ENCODE data around the gene ZKSCAN2. TPM values are rescaled to one million over a fixed set of nuclear protein-coding genes. Genes with fewer than 3 reads are reported as not detected.
A peak's percentile ranks its signal among the peaks of the same experiment; 100 is the strongest.

Gene ZKSCAN2
- total and polyA plus RNA-seq, 4 experiments from 2014 or later, result 1.2 to 4.1 (median 2.5) TPM

DNA sequence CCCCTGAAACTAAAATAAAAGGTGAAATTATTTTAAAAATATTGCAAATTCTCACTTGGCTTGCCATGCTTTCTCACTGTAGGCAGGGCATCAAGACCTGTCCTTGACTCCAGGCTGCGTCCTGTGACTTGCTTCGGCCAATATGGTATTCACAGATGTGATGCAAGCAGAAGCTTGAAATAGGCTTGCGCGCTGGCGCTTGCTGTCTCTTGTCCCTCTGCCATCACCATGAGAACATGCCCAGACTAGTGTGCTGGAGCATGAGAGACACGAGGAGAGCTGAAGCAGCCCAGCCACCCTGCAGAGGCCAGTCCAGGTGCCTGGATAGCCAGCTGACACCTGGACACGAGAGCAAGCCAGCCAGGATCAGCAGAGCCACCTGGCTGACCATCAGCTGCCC is 21.8 kb upstream of the ZKSCAN2 start:
- no peaks in the 10 kb centered on the region for H3K4me1 ChIP-seq (ENCODE audit: insufficient read depth, low read length)
- H3K27me3 Mint-ChIP-seq, result peaks cover 0 to 3% of the 10 kb centered on the region in 2 donors
- no peak overlapping the region for H3K4me3 ChIP-seq (ENCODE audit: low read length in 2 of 2)
- no peak overlapping the region for H3K27ac ChIP-seq (ENCODE audit: low read depth, low read length)
- H3K36me3 ChIP-seq (ENCODE audit: insufficient read depth, low read length), result no peaks in the 10 kb centered on the region
- no peak for DNase-seq
- H3K9me3 Mint-ChIP-seq, result peaks cover 0 to 17% (median 14%) of the 10 kb centered on the region in 8 donors
- no peaks in the 10 kb centered on the region for H3K36me3 Mint-ChIP-seq
- no peak overlapping the region for H3K27ac Mint-ChIP-seq
- H3K9me3 ChIP-seq (ENCODE audit: control insufficient read depth in 1 of 2, low read length in 2 of 2), result no peaks in the 10 kb centered on the region
- intact Hi-C loops (cut with micrococcal nuclease), result no loop called here
- no peaks in the 10 kb centered on the region for H3K27me3 ChIP-seq (ENCODE audit: insufficient read depth, low read length)
- H3K4me3 Mint-ChIP-seq, result no peak overlapping the region
- CTCF ChIA-PET (ENCODE audit: partially characterized antibody), result interaction anchor here (1.1 to 2.2 kb wide), 2 partner anchors 9 to 47 kb away, joined by 3 to 6 read pairs; no protein-coding TSS in a partner anchor
- POLR2A ChIA-PET (ENCODE audit: partially characterized antibody), result no interaction called here
- peaks cover 0 to 4% (median under 1%) of the 10 kb centered on the region in 4 donors for H3K4me1 Mint-ChIP-seq

GRCh38 chr16:25271421-25271820 is 13.8 kb upstream of the ZKSCAN2 start:
- Mint-ChIP-seq H3K27me3 (no peaks in the 10 kb centered on the region), H3K9me3 (peaks cover 0 to 2% (median 0%) of the 10 kb centered on the region in 8 donors), H3K4me3 (no peak overlapping the region), H3K27ac (no peak overlapping the region), H3K36me3 (peaks cover 12 to 15% of the 10 kb centered on the region in 2 donors), H3K4me1 (peaks cover 4 to 10% (median 7%) of the 10 kb centered on the region in 4 donors)
- CTCF ChIA-PET (ENCODE audit: partially characterized antibody), result no interaction called here
- no peak for DNase-seq
- intact Hi-C loops (cut with micrococcal nuclease), result no loop called here
- POLR2A ChIA-PET (ENCODE audit: partially characterized antibody), result no interaction called here
- Histone ChIP-seq H3K4me1 (ENCODE audit: insufficient read depth, low read length) (no peaks in the 10 kb centered on the region), H3K36me3 (ENCODE audit: insufficient read depth, low read length) (no peaks in the 10 kb centered on the region), H3K4me3 (ENCODE audit: low read length in 2 of 2) (no peak overlapping the region), H3K9me3 (ENCODE audit: control insufficient read depth in 1 of 2, low read length in 2 of 2) (no peaks in the 10 kb centered on the region), H3K27me3 (ENCODE audit: insufficient read depth, low read length) (no peaks in the 10 kb centered on the region), H3K27ac (ENCODE audit: low read depth, low read length) (no peak overlapping the region)

DNA sequence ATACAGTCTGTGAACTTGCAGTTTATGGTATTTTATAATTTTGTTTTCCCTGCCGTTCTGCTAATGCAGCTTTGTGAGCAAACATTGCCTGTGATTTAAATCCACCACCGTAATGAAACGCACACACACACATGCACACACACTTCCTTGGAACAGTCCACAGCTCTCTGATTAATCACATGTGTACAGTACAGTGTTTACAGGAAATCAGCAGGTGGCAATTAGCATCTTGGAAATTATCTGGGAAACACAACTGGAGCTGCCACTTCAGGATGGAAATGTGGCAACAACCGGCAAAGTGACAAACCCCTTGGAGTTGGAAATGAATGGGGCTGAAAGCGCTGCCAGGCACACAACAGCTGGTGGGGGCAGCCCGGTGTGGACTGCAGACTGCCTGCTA is 12.9 kb upstream of the ZKSCAN2 start:
- CTCF ChIA-PET (ENCODE audit: partially characterized antibody), result interaction anchor here (1.1 to 1.5 kb wide), 2 partner anchors 8 to 36 kb away, joined by 3 to 6 read pairs; no protein-coding TSS in a partner anchor
- Histone ChIP-seq H3K4me1 (ENCODE audit: insufficient read depth, low read length) (no peaks in the 10 kb centered on the region), H3K27me3 (ENCODE audit: insufficient read depth, low read length) (no peaks in the 10 kb centered on the region), H3K9me3 (ENCODE audit: control insufficient read depth in 1 of 2, low read length in 2 of 2) (no peaks in the 10 kb centered on the region), H3K36me3 (ENCODE audit: insufficient read depth, low read length) (no peaks in the 10 kb centered on the region), H3K27ac (ENCODE audit: low read depth, low read length) (no peak overlapping the region), H3K4me3 (ENCODE audit: low read length in 2 of 2) (no peak overlapping the region)
- peaks cover 6 to 15% (median 11%) of the 10 kb centered on the region in 4 donors for H3K4me1 Mint-ChIP-seq
- no peak overlapping the region for H3K4me3 Mint-ChIP-seq
- DNase-seq, result no peak
- H3K27me3 Mint-ChIP-seq, result no peaks in the 10 kb centered on the region
- H3K9me3 Mint-ChIP-seq, result peaks cover 0 to 2% (median 0%) of the 10 kb centered on the region in 8 donors
- POLR2A ChIA-PET (ENCODE audit: partially characterized antibody), result interaction anchor here (1.6 kb wide), 1 partner anchor 9 kb away, joined by 3 read pairs; no protein-coding TSS in a partner anchor
- H3K36me3 Mint-ChIP-seq, result peaks cover 16 to 21% of the 10 kb centered on the region in 2 donors
- no peak overlapping the region for H3K27ac Mint-ChIP-seq
- intact Hi-C loops (cut with micrococcal nuclease), result no loop called here

DNA sequence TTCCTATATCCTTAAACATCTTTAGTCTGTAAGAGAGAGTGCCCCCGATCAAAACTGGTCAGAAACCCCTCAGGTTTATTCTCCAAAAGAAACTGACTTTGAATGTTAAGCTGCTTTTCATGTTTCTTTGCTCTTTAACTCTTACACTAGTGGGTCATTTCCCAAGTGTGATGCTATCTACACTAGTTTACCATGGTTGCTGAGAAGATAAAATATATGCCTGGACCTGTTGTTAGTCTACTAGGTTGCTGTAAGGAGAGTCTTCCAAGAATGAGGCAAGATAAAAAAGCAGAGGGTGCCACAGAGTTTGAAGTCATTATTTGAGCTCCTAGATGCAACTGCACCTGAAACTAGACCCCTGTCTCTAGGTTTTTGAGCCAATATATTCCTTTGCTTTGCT is 12.2 kb upstream of the ZKSCAN2 start:
- no peak overlapping the region for H3K4me3 Mint-ChIP-seq
- CTCF ChIA-PET (ENCODE audit: partially characterized antibody), result interaction anchor here (1.1 to 1.5 kb wide), 2 partner anchors 9 to 36 kb away, joined by 3 to 6 read pairs; no protein-coding TSS in a partner anchor
- H3K4me3 ChIP-seq (ENCODE audit: low read length in 2 of 2), result no peak overlapping the region
- peaks cover 17 to 21% of the 10 kb centered on the region in 2 donors for H3K36me3 Mint-ChIP-seq
- peaks cover 0 to 2% (median 0%) of the 10 kb centered on the region in 8 donors for H3K9me3 Mint-ChIP-seq
- H3K36me3 ChIP-seq (ENCODE audit: insufficient read depth, low read length), result no peaks in the 10 kb centered on the region
- no peak overlapping the region for H3K27ac ChIP-seq (ENCODE audit: low read depth, low read length)
- intact Hi-C loops (cut with micrococcal nuclease), result no loop called here
- no peaks in the 10 kb centered on the region for H3K27me3 Mint-ChIP-seq
- peak overlapping the region in 2 of 7 donors; percentile 13 to 15 for H3K27ac Mint-ChIP-seq
- no peaks in the 10 kb centered on the region for H3K27me3 ChIP-seq (ENCODE audit: insufficient read depth, low read length)
- POLR2A ChIA-PET (ENCODE audit: partially characterized antibody), result interaction anchor here (0.6 to 1.6 kb wide), 2 partner anchors 9 to 1468 kb away, joined by 3 read pairs; no protein-coding TSS in a partner anchor
- no peaks in the 10 kb centered on the region for H3K9me3 ChIP-seq (ENCODE audit: control insufficient read depth in 1 of 2, low read length in 2 of 2)
- no peak for DNase-seq
- H3K4me1 ChIP-seq (ENCODE audit: insufficient read depth, low read length), result no peaks in the 10 kb centered on the region
- peaks cover 8 to 15% (median 13%) of the 10 kb centered on the region in 4 donors for H3K4me1 Mint-ChIP-seq

DNA sequence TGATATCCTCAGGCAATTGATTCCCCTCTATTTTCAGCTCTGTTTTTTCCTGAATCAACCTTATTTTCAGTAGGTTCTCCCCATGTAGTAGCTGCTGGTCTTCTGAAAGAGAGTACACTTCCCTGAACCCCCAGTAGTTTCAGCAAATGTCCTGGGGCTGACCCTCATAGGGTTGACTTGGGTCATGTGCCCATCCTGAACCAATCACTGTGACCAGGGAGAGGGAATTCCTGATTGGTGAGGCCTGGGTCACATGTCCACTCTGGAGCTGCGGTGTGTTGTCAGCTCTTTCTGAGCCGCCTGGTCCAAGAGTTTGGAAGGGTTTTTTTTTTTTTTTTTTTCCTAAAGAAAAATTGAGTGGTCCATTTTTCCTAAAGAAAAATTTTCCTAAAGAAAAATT is 8.3 kb upstream of the ZKSCAN2 start:
- CTCF ChIA-PET (ENCODE audit: partially characterized antibody), result interaction anchor here (1.0 to 1.9 kb wide), 4 partner anchors 9 to 40 kb away, joined by 3 to 5 read pairs (median 3); no protein-coding TSS in a partner anchor
- intact Hi-C loops (cut with micrococcal nuclease), result no loop called here
- Histone ChIP-seq H3K36me3 (ENCODE audit: insufficient read depth, low read length) (no peaks in the 10 kb centered on the region), H3K4me3 (ENCODE audit: low read length in 2 of 2) (no peak overlapping the region), H3K27me3 (ENCODE audit: insufficient read depth, low read length) (no peaks in the 10 kb centered on the region), H3K4me1 (ENCODE audit: insufficient read depth, low read length) (peaks cover 7% of the 10 kb centered on the region), H3K27ac (ENCODE audit: low read depth, low read length) (no peak overlapping the region), H3K9me3 (ENCODE audit: control insufficient read depth in 1 of 2, low read length in 2 of 2) (no peaks in the 10 kb centered on the region)
- peak overlapping the region in 1 of 7 donors; percentile 78 for H3K27ac Mint-ChIP-seq
- H3K27me3 Mint-ChIP-seq, result no peaks in the 10 kb centered on the region
- peaks cover 18 to 42% (median 30%) of the 10 kb centered on the region in 4 donors for H3K4me1 Mint-ChIP-seq
- no peak for DNase-seq
- POLR2A ChIA-PET (ENCODE audit: partially characterized antibody), result no interaction called here
- H3K9me3 Mint-ChIP-seq, result no peaks in the 10 kb centered on the region
- peaks cover 37% of the 10 kb centered on the region in 2 donors for H3K36me3 Mint-ChIP-seq
- H3K4me3 Mint-ChIP-seq, result no peak overlapping the region

- Histone ChIP-seq H3K36me3 (ENCODE audit: insufficient read depth, low read length) (no peaks in the 10 kb centered on the region), H3K4me3 (ENCODE audit: low read length in 2 of 2) (no peak overlapping the region), H3K9me3 (ENCODE audit: control insufficient read depth in 1 of 2, low read length in 2 of 2) (no peaks in the 10 kb centered on the region), H3K4me1 (ENCODE audit: insufficient read depth, low read length) (peaks cover 20% of the 10 kb centered on the region), H3K27me3 (ENCODE audit: insufficient read depth, low read length) (no peaks in the 10 kb centered on the region), H3K27ac (ENCODE audit: low read depth, low read length) (no peak overlapping the region)
- intact Hi-C loops (cut with micrococcal nuclease), result no loop called here
- CTCF ChIA-PET (ENCODE audit: partially characterized antibody), result interaction anchor here (1.9 kb wide), 1 partner anchor 12 kb away, joined by 5 read pairs; no protein-coding TSS in a partner anchor
- peaks cover 23 to 45% (median 35%) of the 10 kb centered on the region in 4 donors for H3K4me1 Mint-ChIP-seq
- H3K4me3 Mint-ChIP-seq, result no peak overlapping the region
- no peaks in the 10 kb centered on the region for H3K9me3 Mint-ChIP-seq
- peaks cover 34% of the 10 kb centered on the region in 2 donors for H3K36me3 Mint-ChIP-seq
- H3K27ac Mint-ChIP-seq, result peak overlapping the region in 1 of 7 donors; percentile 45
- DNase-seq, result no peak
- POLR2A ChIA-PET (ENCODE audit: partially characterized antibody), result no interaction called here
- H3K27me3 Mint-ChIP-seq, result no peaks in the 10 kb centered on the region
Measured at GRCh38 chr16:25264597-25264996, 7.0 kb upstream of the ZKSCAN2 start.

GRCh38 chr16:25260416-25260815 is 2.8 kb upstream of the ZKSCAN2 start:
- CTCF ChIA-PET (ENCODE audit: partially characterized antibody), result interaction anchor here (1.1 to 2.7 kb wide), 3 partner anchors 16 to 37 kb away, joined by 3 to 13 read pairs (median 3); no protein-coding TSS in a partner anchor
- Mint-ChIP-seq H3K27ac (peak overlapping the region in 2 of 7 donors; percentile 35 to 96), H3K4me3 (peak overlapping the region in 1 of 8 donors; percentile 65), H3K4me1 (peaks cover 39 to 74% (median 58%) of the 10 kb centered on the region in 4 donors), H3K36me3 (peaks cover 18 to 46% of the 10 kb centered on the region in 2 donors), H3K9me3 (peaks cover 0 to 2% (median 0%) of the 10 kb centered on the region in 8 donors), H3K27me3 (no peaks in the 10 kb centered on the region)
- Histone ChIP-seq H3K4me3 (ENCODE audit: low read length in 2 of 2) (no peak overlapping the region), H3K4me1 (ENCODE audit: insufficient read depth, low read length) (peaks cover 50% of the 10 kb centered on the region), H3K36me3 (ENCODE audit: insufficient read depth, low read length) (no peaks in the 10 kb centered on the region), H3K9me3 (ENCODE audit: control insufficient read depth in 1 of 2, low read length in 2 of 2) (no peaks in the 10 kb centered on the region), H3K27ac (ENCODE audit: low read depth, low read length) (no peak overlapping the region), H3K27me3 (ENCODE audit: insufficient read depth, low read length) (no peaks in the 10 kb centered on the region)
- intact Hi-C loops (cut with micrococcal nuclease), result no loop called here
- no peak for DNase-seq
- POLR2A ChIA-PET (ENCODE audit: partially characterized antibody), result no interaction called here

Data from CD4-positive, alpha-beta memory T cell (primary cell).